ENCODE measurements around the gene PARD6B. TPM values are rescaled to one million over a fixed set of nuclear protein-coding genes. Genes with fewer than 3 reads are reported as not detected.
"Not testable (repeated sequence)": the region's sequence is repeated elsewhere in the genome, so short reads cannot be mapped to it uniquely, and the experiment has no call there.

PARD6B gene
- total and polyA plus RNA-seq, 2 donors (not counting 3 experiments of a cell fraction or from before 2014, with no cell fraction given) = 0.03 TPM; not detected in 1

DNA sequence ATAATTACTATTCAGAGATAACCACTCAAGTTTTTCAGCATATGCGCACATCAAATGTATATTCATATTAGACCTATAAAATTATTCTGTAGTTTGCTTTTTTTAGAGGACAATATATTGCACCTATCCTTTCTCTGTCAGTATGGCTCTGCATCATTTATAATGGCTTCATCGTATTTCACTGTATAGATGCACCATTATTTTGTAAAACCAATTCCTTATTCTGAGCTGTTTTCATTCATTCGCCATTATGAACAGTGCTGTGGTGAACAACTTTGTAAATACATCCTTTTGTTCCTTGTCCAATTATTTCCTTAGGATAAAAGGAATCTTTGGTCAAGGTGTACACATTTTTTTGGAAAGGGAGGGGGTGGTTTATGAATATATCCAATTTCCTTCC is 34.3 kb downstream of the PARD6B start:
- BruUV-seq (replicated peaks) = no TSS peak
- H3K36me3 ChIP-seq (ENCODE audit: control insufficient read depth in 2 of 2, extremely low read depth in 1 of 2, insufficient read depth in 2 of 2, low read length in 2 of 2) = no peaks in the 10 kb centered on the region
- no peaks in the 10 kb centered on the region for H3K9me1 ChIP-seq (replicated peaks; ENCODE audit: control insufficient read depth, extremely low read depth, insufficient read depth, low read length)
- intact Hi-C loops (cut with micrococcal nuclease) = no loop called here
- no peaks in the 10 kb centered on the region for H3K9me3 ChIP-seq (replicated peaks; ENCODE audit: control insufficient read depth, insufficient read depth, low read length)
- H2AFZ ChIP-seq (ENCODE audit: low read depth, low read length) = no peak overlapping the region
- H3K79me2 ChIP-seq (ENCODE audit: control insufficient read depth, insufficient read depth, low read length) = no peaks in the 10 kb centered on the region
- H3K27ac ChIP-seq (ENCODE audit: insufficient read depth, low read depth, low read length) = no peak overlapping the region
- POLR2A ChIA-PET = no interaction called here
- no peak overlapping the region for H3K4me3 ChIP-seq (replicated peaks in 1 of 3; ENCODE audit: insufficient read depth in 1 of 3, low read depth in 1 of 3, low read length in 3 of 3)
- DNase-seq (ENCODE audit: low read depth, low spot score) = no peak
- TF ChIP-seq MYC (IDR thresholded peaks at IDR 0.05; ENCODE audit: low read depth, low read length) = no peak
- TF ChIP-seq, protein P1, sequence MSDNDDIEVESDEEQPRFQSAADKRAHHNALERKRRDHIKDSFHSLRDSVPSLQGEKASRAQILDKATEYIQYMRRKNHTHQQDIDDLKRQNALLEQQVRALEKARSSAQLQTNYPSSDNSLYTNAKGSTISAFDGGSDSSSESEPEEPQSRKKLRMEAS (IDR thresholded peaks at IDR 0.05; ENCODE audit: insufficient read depth, insufficient read length) = no peak
- no peak for FAIRE-seq
- no peak overlapping the region for H3K9ac ChIP-seq (replicated peaks; ENCODE audit: extremely low read depth, insufficient read depth, low read length)
- no peaks in the 10 kb centered on the region for H3K4me1 ChIP-seq (ENCODE audit: control insufficient read depth, extremely low read depth, insufficient read depth, low read length)
- CTCF ChIA-PET = interaction anchor here (1.7 to 3.2 kb wide), 3 partner anchors 9 to 140 kb away, joined by 6 to 19 read pairs (median 6); no protein-coding TSS in a partner anchor
- no peak overlapping the region for H3K4me2 ChIP-seq (ENCODE audit: insufficient read depth, low read length)
- H4K20me1 ChIP-seq (replicated peaks; ENCODE audit: control insufficient read depth, extremely low read depth, insufficient read depth, low read length) = no peaks in the 10 kb centered on the region
- peaks cover 0 to 2% of the 10 kb centered on the region in 2 experiments for H3K27me3 ChIP-seq (ENCODE audit: control insufficient read depth in 2 of 2, insufficient read depth in 2 of 2, low read length in 2 of 2)
- dilution Hi-C loops (cut with MboI; ENCODE audit: extremely low pct_ligation_motif_present, low sequenced_read_pairs) = no loop called here

DNA sequence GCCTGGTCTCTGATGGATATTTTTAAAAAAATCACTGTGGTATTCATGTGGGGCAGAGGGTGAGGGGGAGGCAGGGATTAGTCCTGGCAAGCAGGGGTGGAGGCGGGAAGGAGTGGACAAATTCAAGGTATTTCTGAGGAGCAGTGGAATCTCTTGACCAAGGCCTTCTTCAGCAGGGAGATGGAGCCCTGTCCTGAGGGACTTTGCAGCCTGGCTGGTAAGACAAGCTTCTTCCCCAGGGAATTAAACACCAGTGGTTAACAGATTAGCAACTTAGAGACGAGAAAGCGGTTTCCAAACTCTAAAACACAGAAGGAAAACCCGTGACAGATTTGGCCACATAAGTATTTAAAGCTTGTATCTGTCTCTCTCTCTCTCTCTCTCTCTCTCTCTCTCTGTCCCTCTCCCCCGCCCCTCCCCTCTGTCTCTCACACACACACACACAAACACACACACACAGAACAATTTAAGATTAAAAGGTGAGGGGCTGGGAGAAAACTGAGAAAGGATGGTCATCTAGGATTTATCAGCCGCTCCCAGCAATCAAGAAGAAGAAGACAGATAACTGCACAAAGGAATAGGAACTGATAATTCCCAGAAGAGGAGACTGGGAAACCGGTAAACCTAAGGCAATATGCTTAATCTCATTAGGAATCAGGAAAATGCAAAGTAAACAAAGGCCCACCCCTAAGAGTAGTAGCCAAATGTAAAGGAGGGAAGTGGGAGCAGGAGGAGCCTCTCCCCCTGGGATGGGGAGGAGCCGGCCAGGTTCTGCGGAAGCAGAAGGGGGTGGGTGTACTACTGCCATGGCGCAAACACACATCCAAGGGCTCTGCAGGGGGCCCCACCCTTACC is 35.8 kb downstream of the PARD6B start:
- intact Hi-C loops (cut with micrococcal nuclease); FAIRE-seq; POLR2A ChIA-PET; DNase-seq (ENCODE audit: low read depth, low spot score); dilution Hi-C loops (cut with MboI; ENCODE audit: extremely low pct_ligation_motif_present, low sequenced_read_pairs); H4K20me1 ChIP-seq (replicated peaks; ENCODE audit: control insufficient read depth, extremely low read depth, insufficient read depth, low read length); H3K36me3 ChIP-seq (ENCODE audit: control insufficient read depth in 2 of 2, extremely low read depth in 1 of 2, insufficient read depth in 2 of 2, low read length in 2 of 2); H3K27ac ChIP-seq (ENCODE audit: insufficient read depth, low read depth, low read length); H3K4me2 ChIP-seq (ENCODE audit: insufficient read depth, low read length); H3K9ac ChIP-seq (replicated peaks; ENCODE audit: extremely low read depth, insufficient read depth, low read length); H3K9me3 ChIP-seq (replicated peaks; ENCODE audit: control insufficient read depth, insufficient read depth, low read length); H2AFZ ChIP-seq (ENCODE audit: low read depth, low read length); BruUV-seq (replicated peaks); H3K4me1 ChIP-seq (ENCODE audit: control insufficient read depth, extremely low read depth, insufficient read depth, low read length); H3K79me2 ChIP-seq (ENCODE audit: control insufficient read depth, insufficient read depth, low read length); H3K27me3 ChIP-seq (ENCODE audit: control insufficient read depth in 2 of 2, insufficient read depth in 2 of 2, low read length in 2 of 2); H3K9me1 ChIP-seq (replicated peaks; ENCODE audit: control insufficient read depth, extremely low read depth, insufficient read depth, low read length); H3K4me3 ChIP-seq (replicated peaks in 1 of 3; ENCODE audit: insufficient read depth in 1 of 3, low read depth in 1 of 3, low read length in 3 of 3): not testable (repeated sequence)
- CTCF ChIA-PET = interaction anchor here (1.1 to 3.2 kb wide), 5 partner anchors 11 to 127 kb away, joined by 3 to 19 read pairs (median 5); partner anchors contain the start of gene BCAS4

DNA sequence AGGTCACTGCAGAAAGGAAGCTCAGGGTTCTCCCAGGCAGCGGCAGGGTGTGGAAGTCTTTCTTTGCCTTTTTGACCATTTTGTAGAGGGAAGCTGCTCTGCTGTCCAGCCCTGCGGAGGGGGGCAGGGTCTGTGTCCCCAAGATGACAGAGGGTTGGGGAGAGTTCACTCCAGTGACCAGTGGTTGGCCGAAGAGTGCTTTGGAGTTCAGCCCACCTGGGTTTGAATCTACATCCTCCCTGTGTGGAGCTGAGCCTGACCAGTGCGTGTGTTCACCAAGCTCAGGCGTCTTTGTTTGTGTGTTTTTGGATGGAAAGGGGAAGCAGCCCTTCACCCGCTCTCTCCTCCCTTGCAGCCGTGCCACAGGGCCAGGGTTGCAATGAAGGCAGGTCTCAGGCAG is 37.6 kb downstream of the PARD6B start:
- H3K4me1 ChIP-seq (ENCODE audit: control insufficient read depth, extremely low read depth, insufficient read depth, low read length); H2AFZ ChIP-seq (ENCODE audit: low read depth, low read length); H3K9ac ChIP-seq (replicated peaks; ENCODE audit: extremely low read depth, insufficient read depth, low read length); H3K9me1 ChIP-seq (replicated peaks; ENCODE audit: control insufficient read depth, extremely low read depth, insufficient read depth, low read length); H3K9me3 ChIP-seq (replicated peaks; ENCODE audit: control insufficient read depth, insufficient read depth, low read length); FAIRE-seq; BruUV-seq (replicated peaks); H3K4me2 ChIP-seq (ENCODE audit: insufficient read depth, low read length); POLR2A ChIA-PET; H3K36me3 ChIP-seq (ENCODE audit: control insufficient read depth in 2 of 2, extremely low read depth in 1 of 2, insufficient read depth in 2 of 2, low read length in 2 of 2); DNase-seq (ENCODE audit: low read depth, low spot score); H3K27ac ChIP-seq (ENCODE audit: insufficient read depth, low read depth, low read length); CTCF ChIA-PET; intact Hi-C loops (cut with micrococcal nuclease); dilution Hi-C loops (cut with MboI; ENCODE audit: extremely low pct_ligation_motif_present, low sequenced_read_pairs); H3K4me3 ChIP-seq (replicated peaks in 1 of 3; ENCODE audit: insufficient read depth in 1 of 3, low read depth in 1 of 3, low read length in 3 of 3); H3K79me2 ChIP-seq (ENCODE audit: control insufficient read depth, insufficient read depth, low read length); H4K20me1 ChIP-seq (replicated peaks; ENCODE audit: control insufficient read depth, extremely low read depth, insufficient read depth, low read length); H3K27me3 ChIP-seq (ENCODE audit: control insufficient read depth in 2 of 2, insufficient read depth in 2 of 2, low read length in 2 of 2): not testable (repeated sequence)

DNA sequence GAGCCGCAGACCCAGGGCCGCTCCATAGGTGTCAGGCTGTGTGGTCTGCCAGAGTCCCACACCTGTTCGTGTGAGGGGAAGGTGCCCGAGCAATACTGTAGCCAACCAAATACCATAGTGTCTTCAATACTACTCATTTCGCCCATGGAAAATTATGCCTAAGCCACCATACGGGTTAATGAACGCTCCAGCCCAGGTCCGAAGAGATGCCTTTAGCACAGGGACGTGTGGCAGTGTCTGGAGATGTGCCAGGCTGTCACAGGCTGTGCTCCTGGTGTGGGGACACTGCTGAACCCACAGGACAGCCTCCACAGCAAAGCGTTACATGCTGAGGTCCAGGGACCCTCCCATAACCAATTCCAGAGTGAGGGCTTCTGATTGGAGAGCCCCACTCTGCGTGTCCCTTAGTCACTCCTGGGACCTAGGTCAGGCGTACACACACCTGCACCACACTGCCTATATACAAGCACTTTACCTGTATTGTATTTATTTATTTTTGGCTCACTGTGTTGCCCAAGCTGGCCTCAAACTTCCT is 38.2 kb downstream of the PARD6B start:
- H3K4me2 ChIP-seq (ENCODE audit: insufficient read depth, low read length); H3K9ac ChIP-seq (replicated peaks; ENCODE audit: extremely low read depth, insufficient read depth, low read length); intact Hi-C loops (cut with micrococcal nuclease); H3K27ac ChIP-seq (ENCODE audit: insufficient read depth, low read depth, low read length); dilution Hi-C loops (cut with MboI; ENCODE audit: extremely low pct_ligation_motif_present, low sequenced_read_pairs); H3K4me3 ChIP-seq (replicated peaks in 1 of 3; ENCODE audit: insufficient read depth in 1 of 3, low read depth in 1 of 3, low read length in 3 of 3); POLR2A ChIA-PET; DNase-seq (ENCODE audit: low read depth, low spot score); H2AFZ ChIP-seq (ENCODE audit: low read depth, low read length); H3K36me3 ChIP-seq (ENCODE audit: control insufficient read depth in 2 of 2, extremely low read depth in 1 of 2, insufficient read depth in 2 of 2, low read length in 2 of 2); CTCF ChIA-PET; BruUV-seq (replicated peaks); FAIRE-seq; H3K9me1 ChIP-seq (replicated peaks; ENCODE audit: control insufficient read depth, extremely low read depth, insufficient read depth, low read length); H4K20me1 ChIP-seq (replicated peaks; ENCODE audit: control insufficient read depth, extremely low read depth, insufficient read depth, low read length); H3K4me1 ChIP-seq (ENCODE audit: control insufficient read depth, extremely low read depth, insufficient read depth, low read length); H3K79me2 ChIP-seq (ENCODE audit: control insufficient read depth, insufficient read depth, low read length); H3K9me3 ChIP-seq (replicated peaks; ENCODE audit: control insufficient read depth, insufficient read depth, low read length); H3K27me3 ChIP-seq (ENCODE audit: control insufficient read depth in 2 of 2, insufficient read depth in 2 of 2, low read length in 2 of 2): not testable (repeated sequence)

Measured in endothelial cell of umbilical vein (primary cell).